GM18951 (cell line): ENCODE data around the gene MOB3B.
A peak's percentile ranks its signal among the peaks of the same experiment; 100 is the strongest.

ENCODE experiments used
- POLR2A ChIP-seq: IDR thresholded peaks from 4 replicates; pipeline ENCODE4 v1.6.1; 2011; ENCODE audit warnings: mild to moderate bottlenecking; ENCODE audit not compliant: insufficient read length, insufficient read depth; ENCODE audit errors: extremely low read depth
- in situ Hi-C: fragments of 300-500 bp; cut with MboI; formaldehyde crosslinking; loops from one replicate; pipeline ENCODE4 v1.12.0; 2022; ENCODE audit warnings: low sequenced_read_pairs, mixed read lengths, inconsistent platforms; ENCODE audit not compliant: unreplicated experiment

The MOB3B gene

DNA sequence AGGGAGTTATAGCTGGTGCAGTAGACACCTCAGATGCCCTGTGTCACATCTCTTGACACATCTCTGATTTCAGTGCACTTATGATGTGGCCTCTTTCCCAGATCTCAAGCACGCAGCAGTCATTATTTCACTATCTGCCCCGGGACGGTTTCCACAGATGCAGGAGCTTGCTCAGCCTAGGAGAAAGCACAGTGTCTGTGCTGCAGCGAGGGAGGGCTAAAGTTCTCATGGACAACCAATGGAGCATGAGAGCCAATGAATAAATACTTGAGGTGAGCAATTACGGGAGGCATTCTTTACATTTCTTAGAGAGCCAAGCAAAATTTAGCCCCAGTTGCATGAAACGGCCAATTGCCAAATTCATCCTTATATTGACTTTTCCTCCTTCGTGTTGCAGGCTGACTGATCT, 7.4 kb upstream of the MOB3B start:
- TF ChIP-seq POLR2A = no peak
- in situ Hi-C loops = loop anchor here (25.0 kb wide), 1 partner anchor 500 kb away; no protein-coding TSS in a partner anchor

DNA sequence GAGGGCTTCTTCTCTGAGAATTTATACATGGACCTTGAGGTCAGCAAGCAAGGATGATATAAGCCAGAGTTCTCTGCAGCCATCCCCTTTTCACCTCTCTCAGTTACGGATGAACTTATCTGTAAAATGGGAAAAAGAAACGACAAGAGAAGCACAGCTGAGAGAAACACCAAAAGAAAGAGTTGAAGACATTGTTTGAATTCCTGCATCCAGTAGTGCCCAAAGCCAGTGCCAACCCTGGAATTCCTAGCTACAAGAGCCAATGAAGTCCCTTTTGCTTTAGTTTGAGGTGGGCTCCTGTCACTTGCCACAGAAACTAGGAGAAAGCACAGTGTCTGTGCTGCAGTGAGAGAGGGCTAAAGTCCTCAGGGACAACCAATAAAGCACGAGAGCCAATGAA, 6.6 kb upstream of the MOB3B start:
- no peak for TF ChIP-seq POLR2A
- in situ Hi-C loops = loop anchor here (25.0 kb wide), 1 partner anchor 499 kb away; no protein-coding TSS in a partner anchor

GRCh38 chr9:27535701-27536118, 6.1 kb upstream of the MOB3B start:
- TF ChIP-seq POLR2A = no peak
- in situ Hi-C loops = loop anchor here (25.0 kb wide), 1 partner anchor 498 kb away; no protein-coding TSS in a partner anchor

DNA sequence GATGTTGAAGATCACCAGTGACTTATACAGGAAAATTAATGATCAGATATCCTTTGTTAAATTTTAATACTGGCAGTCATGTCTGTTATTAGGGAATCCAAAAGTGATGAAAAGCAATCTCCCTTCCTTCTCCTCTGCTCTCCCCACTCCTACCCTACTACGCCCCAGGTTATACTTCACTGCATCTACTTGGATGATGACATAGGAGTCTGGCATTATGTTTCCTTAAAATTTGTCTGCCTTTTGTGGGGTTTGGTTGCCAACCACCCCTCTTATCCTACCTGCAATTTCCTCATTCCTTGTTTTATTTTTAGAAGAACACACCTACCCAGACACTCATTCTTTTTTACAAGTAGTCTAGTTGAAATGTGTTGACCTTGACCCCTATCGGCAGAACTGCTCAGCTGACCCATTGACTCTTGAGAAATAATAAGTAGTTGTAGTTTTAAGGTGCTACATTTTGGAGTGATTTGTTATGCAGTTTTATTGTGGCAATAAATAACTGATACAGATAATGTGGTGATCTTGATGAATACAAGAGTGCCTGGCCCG, 5.1 kb upstream of the MOB3B start:
- in situ Hi-C loops = loop anchor here (25.0 kb wide), 1 partner anchor 497 kb away; no protein-coding TSS in a partner anchor
- TF ChIP-seq POLR2A = no peak

DNA sequence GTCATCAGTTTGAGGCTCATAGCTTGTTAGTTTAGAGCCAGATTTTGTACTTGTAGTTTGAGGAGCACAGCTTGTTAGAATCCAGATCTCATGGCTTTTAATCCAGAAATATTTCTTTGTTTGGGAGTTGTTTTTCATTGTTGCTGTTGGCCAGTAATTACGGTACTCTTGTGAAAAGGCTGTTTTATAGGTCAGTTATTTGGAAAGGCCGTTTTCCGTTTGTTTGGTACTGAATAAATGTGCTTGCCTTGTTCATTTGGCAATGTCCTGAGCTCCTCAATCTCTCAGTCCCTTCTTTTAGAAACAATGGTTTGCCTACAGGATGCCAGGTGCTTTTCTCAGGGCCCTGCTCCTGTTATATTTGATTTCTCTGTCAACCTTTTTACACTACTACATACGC, 4.5 kb upstream of the MOB3B start:
- no peak for TF ChIP-seq POLR2A
- in situ Hi-C loops = loop anchor here (25.0 kb wide), 1 partner anchor 497 kb away; no protein-coding TSS in a partner anchor

DNA sequence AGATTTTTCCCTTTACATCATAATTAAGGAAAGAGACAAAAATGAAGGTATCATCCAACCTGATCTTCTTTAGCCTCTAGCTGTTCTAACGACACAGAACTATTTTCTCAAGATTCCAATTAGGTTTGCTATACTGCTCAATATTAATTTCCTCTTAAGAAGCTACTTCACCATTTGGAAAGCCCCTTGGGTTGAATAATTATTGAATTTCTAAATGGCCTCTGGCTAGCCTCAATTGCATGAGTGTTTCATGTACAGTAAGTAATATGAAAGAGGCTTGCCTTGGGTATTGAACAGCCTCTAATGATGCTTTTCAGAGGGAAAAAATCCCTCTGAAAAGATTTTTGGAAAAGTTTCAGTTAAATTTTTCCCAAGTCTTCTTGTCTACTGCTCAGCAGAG, 3.7 kb upstream of the MOB3B start:
- in situ Hi-C loops = loop anchor here (25.0 kb wide), 1 partner anchor 496 kb away; no protein-coding TSS in a partner anchor
- TF ChIP-seq POLR2A = no peak

DNA sequence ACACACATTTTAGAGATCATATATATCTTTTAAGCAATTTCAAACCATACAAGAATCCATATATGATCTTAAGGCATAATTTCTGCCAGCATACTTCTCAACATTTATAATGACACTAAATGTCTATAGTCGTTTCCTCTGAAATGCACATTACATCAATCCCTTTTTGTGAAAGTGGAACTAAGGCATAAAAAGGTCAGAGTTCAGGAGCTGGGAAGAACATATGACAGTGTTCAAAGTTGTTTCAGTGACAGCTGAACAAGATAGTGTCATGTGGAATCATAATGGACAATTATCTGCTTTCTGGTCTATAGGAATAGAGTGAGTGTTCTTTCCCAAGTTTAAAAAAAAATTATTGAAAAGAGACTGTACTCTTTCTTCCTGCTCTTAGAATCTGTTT, 2.4 kb upstream of the MOB3B start:
- in situ Hi-C loops = loop anchor here (25.0 kb wide), 1 partner anchor 495 kb away; no protein-coding TSS in a partner anchor
- TF ChIP-seq POLR2A = no peak

GRCh38 chr9:27530915-27531755, 1.5 kb upstream of the MOB3B start:
- no peak for TF ChIP-seq POLR2A
- in situ Hi-C loops = loop anchor here (25.0 kb wide), 1 partner anchor 494 kb away; no protein-coding TSS in a partner anchor

DNA sequence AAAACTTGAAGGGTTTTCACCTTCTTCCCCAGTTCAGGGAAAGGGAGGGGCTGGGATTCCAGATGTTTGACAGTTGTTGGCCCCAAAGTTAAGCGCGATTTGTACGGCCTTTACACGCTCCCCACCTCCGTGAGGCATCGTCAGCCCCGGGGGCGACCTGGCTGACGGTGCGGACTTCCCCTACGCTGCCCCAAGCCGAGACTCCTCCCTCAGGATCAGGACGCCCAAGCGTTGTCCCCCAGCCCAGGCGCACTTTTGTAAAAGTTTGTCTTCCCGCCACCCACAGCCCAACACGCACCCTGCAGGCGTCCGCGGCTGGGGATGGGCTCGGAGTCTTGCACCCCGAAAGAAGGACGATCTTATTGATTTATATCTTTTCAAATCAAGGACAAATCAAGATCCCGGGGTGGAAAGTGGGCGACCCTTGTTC, 713 bp downstream of the MOB3B start:
- in situ Hi-C loops = loop anchor here (25.0 kb wide), 1 partner anchor 492 kb away; no protein-coding TSS in a partner anchor
- peak; percentile 43 for TF ChIP-seq POLR2A

- TF ChIP-seq POLR2A = no peak
- in situ Hi-C loops = loop anchor here (25.0 kb wide), 1 partner anchor 491 kb away; no protein-coding TSS in a partner anchor
Measured at GRCh38 chr9:27528076-27528885, 1.3 kb downstream of the MOB3B start.

DNA sequence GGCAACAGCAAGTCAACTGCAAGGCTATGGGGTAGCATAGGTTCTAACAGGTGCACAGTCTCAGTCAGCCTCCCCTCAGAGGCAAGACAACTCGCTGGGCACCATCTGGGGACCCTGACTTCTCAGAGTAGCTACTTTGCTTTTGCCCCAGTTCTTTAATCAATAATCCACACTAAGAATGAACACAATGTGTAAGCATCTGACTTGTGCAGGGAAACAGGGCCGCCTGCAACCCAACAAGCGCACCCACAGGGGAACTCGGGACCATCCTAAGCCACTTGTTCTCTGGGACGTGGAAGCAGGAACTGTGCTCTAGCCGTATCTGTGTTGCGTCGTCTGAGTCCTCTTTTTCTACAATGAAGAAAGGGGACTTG, 1.9 kb downstream of the MOB3B start:
- TF ChIP-seq POLR2A = no peak
- in situ Hi-C loops = loop anchor here (25.0 kb wide), 1 partner anchor 490 kb away; no protein-coding TSS in a partner anchor

DNA sequence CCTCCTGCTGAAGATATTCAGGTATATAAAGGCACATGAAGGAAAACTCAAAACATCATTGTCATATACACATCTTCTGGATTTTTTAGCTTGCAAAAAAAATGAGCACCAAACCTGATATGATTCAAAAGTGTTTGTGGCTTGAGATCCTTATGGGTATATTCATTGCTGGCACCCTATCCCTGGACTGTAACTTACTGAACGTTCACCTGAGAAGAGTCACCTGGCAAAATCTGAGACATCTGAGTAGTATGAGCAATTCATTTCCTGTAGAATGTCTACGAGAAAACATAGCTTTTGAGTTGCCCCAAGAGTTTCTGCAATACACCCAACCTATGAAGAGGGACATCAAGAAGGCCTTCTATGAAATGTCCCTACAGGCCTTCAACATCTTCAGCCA, 5.4 kb downstream of the MOB3B start, which contains the start of gene IFNK:
Gene IFNK, plus strand, starts transcription at position 55 of the 400 bp plus-strand sequence. Its CDS starts 47 bp downstream, at position 102.
- TF ChIP-seq POLR2A = no peak
- in situ Hi-C loops = no loop called here
